Endodermal cell (in vitro differentiated cells): ENCODE results near the gene ADK. TPM values are rescaled to one million over a fixed set of nuclear protein-coding genes. Genes with fewer than 3 reads are reported as not detected.

Experiments
- DNase-seq: peaks from one replicate; pipeline ENCODE4 v3.0.0-alpha.2; 2017
- H3K27ac ChIP-seq: 2 replicates; pipeline ENCODE4 v1.5.1; 2013; ENCODE audit warnings: mild to moderate bottlenecking, low read depth, low read length, moderate library complexity
- H3K27me3 ChIP-seq: 2 replicates; pipeline ENCODE4 v1.6.1; 2013; ENCODE audit warnings: mild to moderate bottlenecking, low read length, moderate library complexity; ENCODE audit not compliant: insufficient read depth, control insufficient read depth, poor library complexity, severe bottlenecking
- H3K36me3 ChIP-seq: 2 replicates; pipeline ENCODE4 v1.7.0; 2013; ENCODE audit warnings: mild to moderate bottlenecking, low read length, moderate library complexity; ENCODE audit not compliant: control insufficient read depth, insufficient read depth
- H3K4me1 ChIP-seq: one replicate; pipeline ENCODE4 v1.7.0; 2013; ENCODE audit warnings: low read length; ENCODE audit not compliant: control insufficient read depth, insufficient read depth
- H3K4me3 ChIP-seq: 2 replicates; pipeline ENCODE4 v1.5.1; 2013; ENCODE audit warnings: mild to moderate bottlenecking, low read length, moderate library complexity
- H3K9ac ChIP-seq: 2 replicates; pipeline ENCODE4 v1.6.1; 2013; ENCODE audit warnings: mild to moderate bottlenecking, low read length, moderate library complexity; ENCODE audit not compliant: poor library complexity, severe bottlenecking; ENCODE audit errors: extremely low read depth
- H3K9me3 ChIP-seq: 2 replicates; pipeline ENCODE4 v1.6.1; 2013; ENCODE audit warnings: mild to moderate bottlenecking, low read length, moderate library complexity; ENCODE audit not compliant: control insufficient read depth
- H3K27ac Mint-ChIP-seq: 2 replicates; pipeline ENCODE4 v1.8.0; 2020; ENCODE audit warnings: mixed read lengths
- H3K27me3 Mint-ChIP-seq: 2 replicates; pipeline ENCODE4 v1.8.0; 2021; ENCODE audit warnings: mild to moderate bottlenecking, mixed read lengths; ENCODE audit not compliant: insufficient read depth
- H3K36me3 Mint-ChIP-seq: 2 replicates; pipeline ENCODE4 v1.8.0; 2020; ENCODE audit warnings: low read depth, mixed read lengths
- H3K4me1 Mint-ChIP-seq: 2 replicates; pipeline ENCODE4 v1.8.0; 2020; ENCODE audit warnings: mixed read lengths
- H3K4me3 Mint-ChIP-seq: 2 replicates; pipeline ENCODE4 v1.8.0; 2020; ENCODE audit warnings: mild to moderate bottlenecking, moderate library complexity, mixed read lengths
- H3K9me3 Mint-ChIP-seq: 2 replicates; pipeline ENCODE4 v1.8.0; 2020; ENCODE audit warnings: mild to moderate bottlenecking, mixed read lengths
- CTCF ChIP-seq: fragments of 200-600 bp; sonication (generic); conservative IDR thresholded peaks from 2 replicates; pipeline ENCODE4 v1.5.0; 2021; ENCODE audit warnings: antibody characterized with exemption, mild to moderate bottlenecking
- WGBS, 2 experiments: methylation state at CpG; one replicate each; pipeline versions ENCODE4 v1.1.5 to v1.1.7; 2013; ENCODE audit warnings: missing lambda C conversion rate in 2 of 2, mixed read lengths in 1 of 2; ENCODE audit not compliant: insufficient coverage in 1 of 2, insufficient read length in 1 of 2; 5-methylcytosine and 5-hydroxymethylcytosine counted together
- total RNA-seq, 2 donors: library from RNA; stranded (reverse); fragmentation: NEBNext Ultra II Directional in 1 of 2; extraction: Animal tissue kit (Norgen Biotek cat#: 25700) in 1 of 2; gene quantifications; 2 replicates in 1 of 2; 3 replicates in 1 of 2; pipeline ENCODE4 v1.2.1, GENCODE V29; 2021

The ADK gene
- total RNA-seq, 2 donors from 2014 or later: 23.6 to 36.7 TPM

GRCh38 chr10:74635655-74636054 is 484.6 kb downstream of the ADK start:
- H3K27me3 Mint-ChIP-seq: no peaks in the 10 kb centered on the region
- H3K4me1 ChIP-seq: no peaks in the 10 kb centered on the region
- H3K9me3 ChIP-seq: peaks cover 21% of the 10 kb centered on the region
- no peak overlapping the region for H3K27ac ChIP-seq
- peaks cover 8% of the 10 kb centered on the region for H3K36me3 ChIP-seq
- peaks cover 3% of the 10 kb centered on the region for H3K4me1 Mint-ChIP-seq
- peaks cover 19% of the 10 kb centered on the region for H3K9me3 Mint-ChIP-seq
- TF ChIP-seq CTCF: no peak
- no peak overlapping the region for H3K9ac ChIP-seq
- WGBS, 2 experiments: 93 to 100% methylated on average over 2 to 4 of the region's 4 CpGs
- no peak overlapping the region for H3K4me3 ChIP-seq
- DNase-seq: no peak
- H3K36me3 Mint-ChIP-seq: peaks cover 5% of the 10 kb centered on the region
- H3K4me3 Mint-ChIP-seq: no peak overlapping the region
- H3K27ac Mint-ChIP-seq: no peak overlapping the region
- H3K27me3 ChIP-seq: no peaks in the 10 kb centered on the region

GRCh38 chr10:74637685-74638084 is 486.7 kb downstream of the ADK start:
- Histone ChIP-seq H3K27me3 (no peaks in the 10 kb centered on the region), H3K27ac (no peak overlapping the region), H3K36me3 (peaks cover 8% of the 10 kb centered on the region), H3K4me1 (no peaks in the 10 kb centered on the region), H3K4me3 (no peak overlapping the region), H3K9ac (no peak overlapping the region), H3K9me3 (peaks cover 26% of the 10 kb centered on the region)
- Mint-ChIP-seq H3K27ac (no peak overlapping the region), H3K36me3 (peaks cover 5% of the 10 kb centered on the region), H3K27me3 (no peaks in the 10 kb centered on the region), H3K4me3 (no peak overlapping the region), H3K4me1 (peaks cover 3% of the 10 kb centered on the region), H3K9me3 (peaks cover 19% of the 10 kb centered on the region)
- no peak for DNase-seq
- no peak for TF ChIP-seq CTCF
- WGBS, 2 experiments: 86% methylated on average over 1 of the region's 1 CpG; no CpG with 5 or more reads in 1 of the 2 experiments

- Histone ChIP-seq H3K4me3 (no peak overlapping the region), H3K4me1 (no peaks in the 10 kb centered on the region), H3K36me3 (no peaks in the 10 kb centered on the region), H3K27ac (peak overlapping the region; percentile 21), H3K27me3 (no peaks in the 10 kb centered on the region), H3K9ac (no peak overlapping the region), H3K9me3 (peaks cover 17% of the 10 kb centered on the region)
- no peak for TF ChIP-seq CTCF
- H3K4me1 Mint-ChIP-seq: peaks cover 3% of the 10 kb centered on the region
- H3K27ac Mint-ChIP-seq: peak overlapping the region; percentile 6
- no peak for DNase-seq
- peaks cover 14% of the 10 kb centered on the region for H3K9me3 Mint-ChIP-seq
- peaks cover 3% of the 10 kb centered on the region for H3K36me3 Mint-ChIP-seq
- no peaks in the 10 kb centered on the region for H3K27me3 Mint-ChIP-seq
- H3K4me3 Mint-ChIP-seq: no peak overlapping the region
- 73 to 79% methylated on average over 2 to 5 of the region's 5 CpGs for WGBS, 2 experiments
These were observed 489.3 kb downstream of the ADK start for GRCh38 chr10:74640134-74640921.
